NB4 (cell line): ENCODE results near the gene IDUA.

Experiments
- CTCF ChIP-seq: IDR thresholded peaks from one replicate; pipeline ENCODE4 v1.5.1; 2012; ENCODE audit warnings: low read depth, low read length
- MAX ChIP-seq: IDR thresholded peaks from 2 replicates; pipeline ENCODE4 v1.6.1; 2011; ENCODE audit warnings: low read depth, low read length

GRCh38 chr4:1001561-1002130 is 14.8 kb downstream of the IDUA start:
- TF ChIP-seq CTCF = no peak
- TF ChIP-seq MAX = no peak
